Mesenchymal stem cell (in vitro differentiated cells and primary cell): Measurements from ENCODE around the gene SHLD2.

Experiments
- DNase-seq: peaks from one replicate; pipeline ENCODE4 v3.0.0-alpha.2; 2013
- H2AFZ ChIP-seq: one replicate; pipeline ENCODE4 v1.6.1; 2013; ENCODE audit warnings: low read depth, mild to moderate bottlenecking, control low read depth, inconsistent platforms, low read length, moderate library complexity
- H2AK5ac ChIP-seq: 2 replicates; pipeline ENCODE4 v1.6.1; 2013; ENCODE audit warnings: low read length, moderate library complexity, mild to moderate bottlenecking, inconsistent platforms; ENCODE audit not compliant: severe bottlenecking
- H2BK120ac ChIP-seq: one replicate; pipeline ENCODE4 v1.6.1; 2013; ENCODE audit warnings: low read depth, mild to moderate bottlenecking, inconsistent platforms, low read length, moderate library complexity
- H2BK12ac ChIP-seq, 2 experiments: one replicate each; pipeline ENCODE4 v1.6.1; 2013; ENCODE audit warnings: inconsistent platforms in 2 of 2, low read length in 2 of 2, mild to moderate bottlenecking in 2 of 2, moderate library complexity in 2 of 2, control low read depth in 1 of 2
- H2BK15ac ChIP-seq: one replicate; pipeline ENCODE4 v1.6.1; 2013; ENCODE audit warnings: mild to moderate bottlenecking, low read depth, inconsistent platforms; ENCODE audit not compliant: poor library complexity, severe bottlenecking
- H2BK5ac ChIP-seq: 2 replicates; pipeline ENCODE4 v1.6.1; 2013; ENCODE audit warnings: low read depth, mild to moderate bottlenecking, low read length, control low read depth, inconsistent platforms; ENCODE audit not compliant: poor library complexity, severe bottlenecking
- H3K14ac ChIP-seq, 2 experiments: one replicate each; pipeline ENCODE4 v1.6.1; 2013; ENCODE audit warnings: inconsistent platforms in 2 of 2, low read length in 2 of 2, control low read depth in 1 of 2, mild to moderate bottlenecking in 1 of 2, moderate library complexity in 1 of 2
- H3K18ac ChIP-seq, 2 experiments: one replicate each; pipeline ENCODE4 v1.6.1; 2013; ENCODE audit warnings: inconsistent platforms in 2 of 2, low read length in 2 of 2, control low read depth in 1 of 2, low read depth in 1 of 2, mild to moderate bottlenecking in 1 of 2
- H3K23ac ChIP-seq, 2 experiments: one replicate each; pipeline ENCODE4 v1.6.1; 2013; ENCODE audit warnings: inconsistent platforms in 2 of 2, low read length in 2 of 2, mild to moderate bottlenecking in 2 of 2, moderate library complexity in 2 of 2, control low read depth in 1 of 2
- H3K27ac ChIP-seq: 2 replicates; pipeline ENCODE4 v1.5.1; 2013; ENCODE audit warnings: mild to moderate bottlenecking, moderate library complexity, low read length, control low read depth, inconsistent platforms; ENCODE audit not compliant: poor library complexity, severe bottlenecking
- H3K27me3 ChIP-seq, 2 experiments: 2 replicates each; pipeline versions ENCODE4 v1.6.1 to v1.7.0; 2013; ENCODE audit warnings: low read length in 2 of 2, mild to moderate bottlenecking in 2 of 2, moderate library complexity in 2 of 2, control low read depth in 1 of 2, inconsistent platforms in 1 of 2; ENCODE audit not compliant: control insufficient read depth in 1 of 2, insufficient read depth in 1 of 2
- H3K36me3 ChIP-seq, 2 experiments: 2 replicates each; pipeline versions ENCODE4 v1.6.1 to v1.7.0; 2013; ENCODE audit warnings: low read length in 2 of 2, control low read depth in 1 of 2, inconsistent platforms in 1 of 2, low read depth in 1 of 2, mild to moderate bottlenecking in 1 of 2; ENCODE audit not compliant: insufficient read depth in 2 of 2, control insufficient read depth in 1 of 2
- H3K4ac ChIP-seq, 2 experiments: one replicate each; pipeline ENCODE4 v1.6.1; 2013; ENCODE audit warnings: inconsistent platforms in 2 of 2, low read length in 2 of 2, mild to moderate bottlenecking in 2 of 2, moderate library complexity in 2 of 2, control low read depth in 1 of 2, low read depth in 1 of 2
- H3K4me1 ChIP-seq: 2 replicates; pipeline ENCODE4 v1.6.1; 2013; ENCODE audit warnings: low read depth, low read length, control low read depth; ENCODE audit not compliant: control insufficient read depth, insufficient read depth
- H3K4me2 ChIP-seq: 2 replicates; pipeline ENCODE4 v1.6.1; 2013; ENCODE audit warnings: low read length, mild to moderate bottlenecking, inconsistent platforms; ENCODE audit not compliant: poor library complexity, severe bottlenecking
- H3K4me3 ChIP-seq, 2 experiments: 2 replicates each; pipeline versions ENCODE4 v1.5.1 to v1.7.0; 2013; ENCODE audit warnings: low read length in 2 of 2, mild to moderate bottlenecking in 2 of 2, control low read depth in 1 of 2, low read depth in 1 of 2; ENCODE audit not compliant: insufficient read depth in 1 of 2
- H3K79me1 ChIP-seq: replicated peaks from 2 replicates; pipeline ENCODE4 v1.6.1; 2013; ENCODE audit warnings: mild to moderate bottlenecking, control low read depth, low read length, inconsistent platforms; ENCODE audit not compliant: poor library complexity, severe bottlenecking
- H3K9ac ChIP-seq: 2 replicates; pipeline ENCODE4 v1.7.0; 2013; ENCODE audit warnings: mild to moderate bottlenecking, low read length, moderate library complexity
- H3K9me3 ChIP-seq: 2 replicates; pipeline ENCODE4 v1.7.0; 2013; ENCODE audit warnings: mild to moderate bottlenecking, low read length; ENCODE audit not compliant: control insufficient read depth
- H4K8ac ChIP-seq: one replicate; pipeline ENCODE4 v1.6.1; 2013; ENCODE audit warnings: inconsistent platforms, mild to moderate bottlenecking, low read length, moderate library complexity
- H4K91ac ChIP-seq: one replicate; pipeline ENCODE4 v1.6.1; 2013; ENCODE audit warnings: mild to moderate bottlenecking, low read length, inconsistent platforms
- WGBS: methylation state at CpG from one replicate; pipeline ENCODE4 v1.1.7; 2013; ENCODE audit warnings: mixed read lengths; 5-methylcytosine and 5-hydroxymethylcytosine counted together

The SHLD2 gene

DNA sequence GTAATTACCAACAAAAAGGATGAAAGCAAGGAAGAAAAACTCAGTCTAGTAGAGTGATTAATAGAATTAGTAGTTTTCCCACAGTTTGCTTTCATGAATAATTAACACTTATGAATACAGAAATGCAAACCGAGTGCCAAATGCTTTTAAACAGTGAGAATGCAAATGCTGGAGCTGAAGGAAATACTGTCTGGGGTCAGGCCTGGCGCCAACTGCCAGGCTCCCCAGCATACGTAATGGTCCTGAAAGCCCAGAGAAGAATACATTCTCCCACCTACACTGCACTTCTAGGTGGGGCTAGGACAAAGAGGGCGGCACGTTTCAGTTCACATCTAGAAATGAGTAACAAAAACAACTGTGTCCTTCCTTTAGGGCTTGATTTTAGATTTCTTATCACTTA lies 30.4 kb upstream of the SHLD2 start:
- H3K27me3 ChIP-seq: no peaks in the 10 kb centered on the region
- no peak overlapping the region for H3K27ac ChIP-seq
- H2AK5ac ChIP-seq: no peak overlapping the region
- H2BK12ac ChIP-seq: no peak overlapping the region
- no peak overlapping the region for H3K18ac ChIP-seq
- no peak overlapping the region for H2BK120ac ChIP-seq
- peaks cover 14% of the 10 kb centered on the region for H3K79me1 ChIP-seq
- no peak overlapping the region for H3K9ac ChIP-seq
- H4K91ac ChIP-seq: no peak overlapping the region
- H3K4ac ChIP-seq: no peak overlapping the region
- no peak overlapping the region for H2AFZ ChIP-seq
- H2BK15ac ChIP-seq: no peak overlapping the region
- H3K4me2 ChIP-seq: no peak overlapping the region
- peaks cover 23 to 94% of the 10 kb centered on the region in 2 experiments for H3K36me3 ChIP-seq
- DNase-seq: no peak
- no peak overlapping the region for H3K23ac ChIP-seq
- no peaks in the 10 kb centered on the region for H3K9me3 ChIP-seq
- WGBS: 98% methylated on average over 5 of the region's 5 CpGs
- H3K4me3 ChIP-seq: no peak overlapping the region
- no peak overlapping the region for H2BK5ac ChIP-seq
- H3K14ac ChIP-seq: no peak overlapping the region
- no peaks in the 10 kb centered on the region for H3K4me1 ChIP-seq
- H4K8ac ChIP-seq: no peak overlapping the region

DNA sequence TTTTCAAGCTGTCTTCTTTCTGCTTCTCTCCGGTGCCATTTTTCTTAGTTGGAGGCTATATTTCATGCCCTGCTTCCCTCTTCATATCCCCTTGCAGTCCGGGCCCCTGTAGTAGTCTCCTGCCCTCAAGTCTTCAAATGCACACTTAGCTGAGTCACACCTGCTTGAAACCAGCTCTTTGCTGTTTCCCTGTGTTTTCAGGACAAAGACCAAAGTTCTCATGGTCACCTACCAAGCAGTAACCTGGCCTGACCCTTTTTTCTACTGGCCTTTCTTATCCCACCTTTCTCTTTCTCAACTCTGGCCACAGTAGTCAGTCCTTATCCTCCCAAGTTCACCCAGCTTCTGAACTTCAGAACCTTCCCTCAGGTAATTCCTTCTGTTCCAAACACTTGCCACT lies 28.8 kb upstream of the SHLD2 start:
- Histone ChIP-seq H3K4ac (no peak overlapping the region), H2BK12ac (no peak overlapping the region)
- 95% methylated on average over 2 of the region's 2 CpGs for WGBS

DNA sequence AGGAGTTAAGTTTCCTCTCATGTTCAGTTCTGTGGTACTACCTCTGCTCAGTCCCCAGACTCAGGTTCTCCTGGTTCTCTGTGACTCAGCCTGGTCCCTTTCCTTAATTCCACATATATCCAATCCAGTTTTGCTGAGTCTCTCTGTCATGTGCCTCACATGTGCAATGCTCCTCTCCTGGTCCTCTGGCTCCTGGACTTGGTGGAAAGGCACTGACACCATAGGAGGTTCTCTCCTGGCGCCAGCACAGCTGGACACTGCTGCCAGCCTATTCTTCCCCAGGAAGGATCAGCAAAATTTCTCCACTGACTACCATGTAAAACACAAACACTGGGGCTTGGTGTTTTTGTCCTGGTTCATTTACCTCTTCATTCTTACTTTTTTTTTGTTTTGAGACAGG lies 28.1 kb upstream of the SHLD2 start:
- H3K23ac ChIP-seq: no peak overlapping the region
- H3K4me1 ChIP-seq: no peaks in the 10 kb centered on the region
- peaks cover 11% of the 10 kb centered on the region for H3K79me1 ChIP-seq
- H3K27ac ChIP-seq: no peak overlapping the region
- H3K36me3 ChIP-seq: peaks cover 23 to 93% of the 10 kb centered on the region in 2 experiments
- no peak overlapping the region for H3K14ac ChIP-seq
- H4K8ac ChIP-seq: no peak overlapping the region
- H2BK5ac ChIP-seq: no peak overlapping the region
- H2BK12ac ChIP-seq: no peak overlapping the region
- whole genome bisulfite sequencing: 100% methylated on average over 1 of the region's 1 CpG
- no peak overlapping the region for H3K4me2 ChIP-seq
- no peak overlapping the region for H3K4me3 ChIP-seq
- no peak overlapping the region for H4K91ac ChIP-seq
- H3K9me3 ChIP-seq: no peaks in the 10 kb centered on the region
- H3K18ac ChIP-seq: no peak overlapping the region
- H2AK5ac ChIP-seq: no peak overlapping the region
- no peak overlapping the region for H2AFZ ChIP-seq
- no peak overlapping the region for H2BK15ac ChIP-seq
- no peak overlapping the region for H3K4ac ChIP-seq
- no peak overlapping the region for H2BK120ac ChIP-seq
- H3K9ac ChIP-seq: no peak overlapping the region
- H3K27me3 ChIP-seq: no peaks in the 10 kb centered on the region
- no peak for DNase-seq

More for the DNA sequence above, 28.8 kb upstream of the SHLD2 start:
- H3K79me1 ChIP-seq: peaks cover 12% of the 10 kb centered on the region
- no peaks in the 10 kb centered on the region for H3K4me1 ChIP-seq
- no peak overlapping the region for H4K8ac ChIP-seq
- no peak overlapping the region for H2AK5ac ChIP-seq
- H3K14ac ChIP-seq: no peak overlapping the region
- no peak overlapping the region for H3K4me2 ChIP-seq
- H2BK5ac ChIP-seq: no peak overlapping the region
- H3K4me3 ChIP-seq: no peak overlapping the region
- no peaks in the 10 kb centered on the region for H3K9me3 ChIP-seq
- H2BK120ac ChIP-seq: no peak overlapping the region
- peaks cover 25 to 92% of the 10 kb centered on the region in 2 experiments for H3K36me3 ChIP-seq
- no peak overlapping the region for H3K9ac ChIP-seq
- no peak overlapping the region for H4K91ac ChIP-seq
- H3K23ac ChIP-seq: no peak overlapping the region
- no peak overlapping the region for H3K18ac ChIP-seq
- no peak overlapping the region for H3K27ac ChIP-seq
- DNase-seq: no peak
- no peaks in the 10 kb centered on the region for H3K27me3 ChIP-seq
- H2BK15ac ChIP-seq: no peak overlapping the region
- H2AFZ ChIP-seq: no peak overlapping the region

DNA sequence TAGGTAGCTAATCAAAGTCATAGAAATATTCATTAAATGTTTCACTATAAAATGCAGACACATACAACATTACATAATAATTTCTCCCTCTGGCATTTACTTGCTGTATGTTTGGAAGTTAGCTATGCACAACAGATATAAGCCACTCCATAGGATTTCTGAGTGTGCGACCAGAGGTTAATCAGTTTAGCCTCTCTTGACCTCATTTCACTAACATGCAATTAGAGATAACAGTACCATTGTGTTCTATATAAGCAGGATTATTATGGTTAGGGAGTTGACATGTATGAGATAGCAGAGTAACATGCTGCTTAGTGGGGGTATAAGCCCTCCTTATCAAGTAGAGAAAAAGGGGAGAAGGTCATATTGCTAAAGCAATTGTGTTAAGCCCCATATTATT lies 26.7 kb upstream of the SHLD2 start:
- Histone ChIP-seq H2BK5ac (no peak overlapping the region), H3K4me1 (no peaks in the 10 kb centered on the region), H2AFZ (no peak overlapping the region), H3K23ac (no peak overlapping the region), H3K27me3 (no peaks in the 10 kb centered on the region), H3K18ac (no peak overlapping the region), H3K27ac (no peak overlapping the region), H2AK5ac (no peak overlapping the region), H3K4ac (no peak overlapping the region), H3K36me3 (peaks cover 26 to 94% of the 10 kb centered on the region in 2 experiments), H3K14ac (no peak overlapping the region), H2BK120ac (no peak overlapping the region), H3K9me3 (no peaks in the 10 kb centered on the region), H4K8ac (no peak overlapping the region), H3K9ac (no peak overlapping the region), H3K4me3 (no peak overlapping the region), H3K4me2 (no peak overlapping the region), H2BK15ac (no peak overlapping the region), H2BK12ac (no peak overlapping the region), H4K91ac (no peak overlapping the region), H3K79me1 (peaks cover 14% of the 10 kb centered on the region)
- no CpG with 5 or more reads among the region's 1 CpG for WGBS
- DNase-seq: no peak
